ENCODE data around the gene ZNF629.
A peak's percentile ranks its signal among the peaks of the same experiment; 100 is the strongest.
"Not testable (repeated sequence)": the region's sequence is repeated elsewhere in the genome, so short reads cannot be mapped to it uniquely, and the experiment has no call there.

Gene ZNF629
- 2.1 to 6.0 (median 2.7) reads per million in 3 donors for total RNA-seq

- no peaks in the 10 kb centered on the region for H3K9me3 ChIP-seq (ENCODE audit: control insufficient read depth, low read length)
- peaks cover 7% of the 10 kb centered on the region for H3K27me3 ChIP-seq (replicated peaks; ENCODE audit: control insufficient read depth, insufficient read depth, low read length, poor library complexity, severe bottlenecking)
- no peak within 1 kb of the TSS for H3K27ac ChIP-seq (ENCODE audit: insufficient read depth, low read length, poor library complexity, severe bottlenecking)
- DNase-seq: no peak
- no peaks in the 10 kb centered on the region for H3K36me3 ChIP-seq (ENCODE audit: control insufficient read depth, insufficient read depth, low read length)
- H3K4me1 ChIP-seq (ENCODE audit: control insufficient read depth, insufficient read depth, low read length, poor library complexity, severe bottlenecking): peaks cover 13% of the 10 kb centered on the region
- peak within 1 kb of the TSS; percentile 62 for H3K4me3 ChIP-seq (ENCODE audit: insufficient read depth, low read depth, low read length, poor library complexity, severe bottlenecking)
Measured at GRCh38 chr16:30786936-30787612, at the start of gene ZNF629. TSS of gene ZNF629 (minus strand) at chr16:30787205. CDS start at chr16:30784482, 2,723 bp downstream.

GRCh38 chr16:30834130-30834740 is 47.2 kb upstream of the ZNF629 start:
- no peaks in the 10 kb centered on the region for H3K9me3 ChIP-seq (ENCODE audit: control insufficient read depth, low read length)
- no peaks in the 10 kb centered on the region for H3K4me1 ChIP-seq (ENCODE audit: control insufficient read depth, insufficient read depth, low read length, poor library complexity, severe bottlenecking)
- no peaks in the 10 kb centered on the region for H3K27me3 ChIP-seq (replicated peaks; ENCODE audit: control insufficient read depth, insufficient read depth, low read length, poor library complexity, severe bottlenecking)
- no peak overlapping the region for H3K4me3 ChIP-seq (ENCODE audit: insufficient read depth, low read depth, low read length, poor library complexity, severe bottlenecking)
- no peak for DNase-seq
- H3K36me3 ChIP-seq (ENCODE audit: control insufficient read depth, insufficient read depth, low read length): no peaks in the 10 kb centered on the region
- no peak overlapping the region for H3K27ac ChIP-seq (ENCODE audit: insufficient read depth, low read length, poor library complexity, severe bottlenecking)

- H3K27me3 ChIP-seq (replicated peaks; ENCODE audit: control insufficient read depth, insufficient read depth, low read length, poor library complexity, severe bottlenecking): no peaks in the 10 kb centered on the region
- no peak overlapping the region for H3K27ac ChIP-seq (ENCODE audit: insufficient read depth, low read length, poor library complexity, severe bottlenecking)
- H3K36me3 ChIP-seq (ENCODE audit: control insufficient read depth, insufficient read depth, low read length): no peaks in the 10 kb centered on the region
- no peak for DNase-seq
- no peak overlapping the region for H3K4me3 ChIP-seq (ENCODE audit: insufficient read depth, low read depth, low read length, poor library complexity, severe bottlenecking)
- H3K9me3 ChIP-seq (ENCODE audit: control insufficient read depth, low read length): no peaks in the 10 kb centered on the region
- H3K4me1 ChIP-seq (ENCODE audit: control insufficient read depth, insufficient read depth, low read length, poor library complexity, severe bottlenecking): no peaks in the 10 kb centered on the region
Measured at GRCh38 chr16:30830072-30830417, 43.0 kb upstream of the ZNF629 start.

GRCh38 chr16:30829130-30830071 is 42.4 kb upstream of the ZNF629 start:
- Histone ChIP-seq H3K4me1 (ENCODE audit: control insufficient read depth, insufficient read depth, low read length, poor library complexity, severe bottlenecking) (no peaks in the 10 kb centered on the region), H3K4me3 (ENCODE audit: insufficient read depth, low read depth, low read length, poor library complexity, severe bottlenecking) (no peak overlapping the region), H3K27ac (ENCODE audit: insufficient read depth, low read length, poor library complexity, severe bottlenecking) (no peak overlapping the region), H3K9me3 (ENCODE audit: control insufficient read depth, low read length) (no peaks in the 10 kb centered on the region), H3K36me3 (ENCODE audit: control insufficient read depth, insufficient read depth, low read length) (no peaks in the 10 kb centered on the region), H3K27me3 (replicated peaks; ENCODE audit: control insufficient read depth, insufficient read depth, low read length, poor library complexity, severe bottlenecking) (no peaks in the 10 kb centered on the region)
- no peak for DNase-seq

- DNase-seq: no peak
- Histone ChIP-seq H3K4me3 (ENCODE audit: insufficient read depth, low read depth, low read length, poor library complexity, severe bottlenecking) (no peak overlapping the region), H3K27me3 (replicated peaks; ENCODE audit: control insufficient read depth, insufficient read depth, low read length, poor library complexity, severe bottlenecking) (no peaks in the 10 kb centered on the region), H3K27ac (ENCODE audit: insufficient read depth, low read length, poor library complexity, severe bottlenecking) (no peak overlapping the region), H3K9me3 (ENCODE audit: control insufficient read depth, low read length) (no peaks in the 10 kb centered on the region), H3K36me3 (ENCODE audit: control insufficient read depth, insufficient read depth, low read length) (no peaks in the 10 kb centered on the region), H3K4me1 (ENCODE audit: control insufficient read depth, insufficient read depth, low read length, poor library complexity, severe bottlenecking) (no peaks in the 10 kb centered on the region)
Measured at GRCh38 chr16:30821891-30822290, 34.9 kb upstream of the ZNF629 start.

- H3K27ac ChIP-seq (ENCODE audit: insufficient read depth, low read length, poor library complexity, severe bottlenecking); H3K9me3 ChIP-seq (ENCODE audit: control insufficient read depth, low read length); DNase-seq; H3K4me1 ChIP-seq (ENCODE audit: control insufficient read depth, insufficient read depth, low read length, poor library complexity, severe bottlenecking); H3K27me3 ChIP-seq (replicated peaks; ENCODE audit: control insufficient read depth, insufficient read depth, low read length, poor library complexity, severe bottlenecking); H3K4me3 ChIP-seq (ENCODE audit: insufficient read depth, low read depth, low read length, poor library complexity, severe bottlenecking); H3K36me3 ChIP-seq (ENCODE audit: control insufficient read depth, insufficient read depth, low read length): not testable (repeated sequence)
Measured at GRCh38 chr16:30821441-30821840, 34.4 kb upstream of the ZNF629 start.

GRCh38 chr16:30820952-30821421 is 34.0 kb upstream of the ZNF629 start:
- no peaks in the 10 kb centered on the region for H3K36me3 ChIP-seq (ENCODE audit: control insufficient read depth, insufficient read depth, low read length)
- H3K27ac ChIP-seq (ENCODE audit: insufficient read depth, low read length, poor library complexity, severe bottlenecking): no peak overlapping the region
- no peaks in the 10 kb centered on the region for H3K4me1 ChIP-seq (ENCODE audit: control insufficient read depth, insufficient read depth, low read length, poor library complexity, severe bottlenecking)
- no peak overlapping the region for H3K4me3 ChIP-seq (ENCODE audit: insufficient read depth, low read depth, low read length, poor library complexity, severe bottlenecking)
- no peaks in the 10 kb centered on the region for H3K27me3 ChIP-seq (replicated peaks; ENCODE audit: control insufficient read depth, insufficient read depth, low read length, poor library complexity, severe bottlenecking)
- DNase-seq: no peak
- H3K9me3 ChIP-seq (ENCODE audit: control insufficient read depth, low read length): no peaks in the 10 kb centered on the region

GRCh38 chr16:30816769-30817168 is 29.8 kb upstream of the ZNF629 start:
- no peak for DNase-seq
- H3K27me3 ChIP-seq (replicated peaks; ENCODE audit: control insufficient read depth, insufficient read depth, low read length, poor library complexity, severe bottlenecking): no peaks in the 10 kb centered on the region
- H3K27ac ChIP-seq (ENCODE audit: insufficient read depth, low read length, poor library complexity, severe bottlenecking): no peak overlapping the region
- H3K4me1 ChIP-seq (ENCODE audit: control insufficient read depth, insufficient read depth, low read length, poor library complexity, severe bottlenecking): peaks cover 9% of the 10 kb centered on the region
- no peak overlapping the region for H3K4me3 ChIP-seq (ENCODE audit: insufficient read depth, low read depth, low read length, poor library complexity, severe bottlenecking)
- H3K9me3 ChIP-seq (ENCODE audit: control insufficient read depth, low read length): no peaks in the 10 kb centered on the region
- no peaks in the 10 kb centered on the region for H3K36me3 ChIP-seq (ENCODE audit: control insufficient read depth, insufficient read depth, low read length)

GRCh38 chr16:30813821-30814189 is 26.8 kb upstream of the ZNF629 start:
- H3K9me3 ChIP-seq (ENCODE audit: control insufficient read depth, low read length): no peaks in the 10 kb centered on the region
- no peaks in the 10 kb centered on the region for H3K27me3 ChIP-seq (replicated peaks; ENCODE audit: control insufficient read depth, insufficient read depth, low read length, poor library complexity, severe bottlenecking)
- no peaks in the 10 kb centered on the region for H3K36me3 ChIP-seq (ENCODE audit: control insufficient read depth, insufficient read depth, low read length)
- peak overlapping the region; percentile 53 for H3K4me3 ChIP-seq (ENCODE audit: insufficient read depth, low read depth, low read length, poor library complexity, severe bottlenecking)
- peaks cover 9% of the 10 kb centered on the region for H3K4me1 ChIP-seq (ENCODE audit: control insufficient read depth, insufficient read depth, low read length, poor library complexity, severe bottlenecking)
- peak overlapping the region; percentile 56 for H3K27ac ChIP-seq (ENCODE audit: insufficient read depth, low read length, poor library complexity, severe bottlenecking)
- no peak for DNase-seq

GRCh38 chr16:30809675-30810074 is 22.7 kb upstream of the ZNF629 start:
- H3K4me1 ChIP-seq (ENCODE audit: control insufficient read depth, insufficient read depth, low read length, poor library complexity, severe bottlenecking): peaks cover 14% of the 10 kb centered on the region
- not testable (repeated sequence) for H3K9me3 ChIP-seq (ENCODE audit: control insufficient read depth, low read length); H3K4me3 ChIP-seq (ENCODE audit: insufficient read depth, low read depth, low read length, poor library complexity, severe bottlenecking); H3K27ac ChIP-seq (ENCODE audit: insufficient read depth, low read length, poor library complexity, severe bottlenecking); H3K27me3 ChIP-seq (replicated peaks; ENCODE audit: control insufficient read depth, insufficient read depth, low read length, poor library complexity, severe bottlenecking); DNase-seq; H3K36me3 ChIP-seq (ENCODE audit: control insufficient read depth, insufficient read depth, low read length)
